Esophagus muscularis mucosa (tissue), 4 donors: ENCODE results near the gene FCER2. TPM values are rescaled to one million over a fixed set of nuclear protein-coding genes. Genes with fewer than 3 reads are reported as not detected.

Experiments
- DNase-seq: peaks from one replicate; pipeline ENCODE4 v3.0.0-alpha.2; 2017; ENCODE audit errors: extremely low spot score
- H3K27ac ChIP-seq, 4 donors: fragments of 200-600 bp; sonication (generic); replicated peaks in 1 of 4; 1 replicate in 3 of 4; 2 replicates in 1 of 4; pipeline ENCODE4 v1.5.1; 2016 to 2019; ENCODE audit warnings: mild to moderate bottlenecking in 1 of 4
- H3K27me3 ChIP-seq, 4 donors: fragments of 200-600 bp; sonication (generic); one replicate each; pipeline versions ENCODE4 v1.5.1 to v1.6.0; 2016 to 2019
- H3K36me3 ChIP-seq, 4 donors: fragments of 200-600 bp; sonication (generic); one replicate each; pipeline ENCODE4 v1.5.1; 2016 to 2019
- H3K4me1 ChIP-seq, 4 donors: fragments of 200-600 bp; sonication (generic); one replicate each; pipeline ENCODE4 v1.5.1; 2016 to 2019
- H3K4me3 ChIP-seq, 4 donors: fragments of 200-600 bp; sonication (generic); 1 replicate in 2 of 4; 2 replicates in 2 of 4; pipeline ENCODE4 v1.5.1; 2016 to 2019; ENCODE audit warnings: mild to moderate bottlenecking in 4 of 4, moderate library complexity in 1 of 4
- H3K9me3 ChIP-seq, 4 donors: fragments of 200-600 bp; sonication (generic); 1 replicate in 3 of 4; 2 replicates in 1 of 4; pipeline ENCODE4 v1.5.1; 2016 to 2019
- CTCF ChIP-seq, 3 experiments: fragments of 200-600 bp in 2 of 3; fragments of 450-650 bp in 1 of 3; sonication (generic) in 2 of 3; IDR thresholded peaks; one replicate each; pipeline ENCODE4 v1.5.1; 2017 to 2019; ENCODE audit warnings: antibody characterized with exemption in 3 of 3, mild to moderate bottlenecking in 2 of 3, moderate library complexity in 1 of 3
- EP300 ChIP-seq: sonication (generic); formaldehyde crosslinking; IDR thresholded peaks from one replicate; pipeline ENCODE4 v1.6.1; 2017; ENCODE audit warnings: antibody characterized with exemption
- POLR2A ChIP-seq: fragments of 450-650 bp; IDR thresholded peaks from one replicate; pipeline ENCODE4 v1.6.1; 2017; ENCODE audit warnings: antibody characterized with exemption, moderate library complexity, mild to moderate bottlenecking, low read depth
- POLR2AphosphoS5 ChIP-seq, 2 donors: sonication (generic); formaldehyde crosslinking; IDR thresholded peaks; one replicate each; pipeline ENCODE4 v1.6.1; 2017; ENCODE audit warnings: antibody characterized with exemption in 2 of 2
- WGBS: methylation state at CpG from one replicate; pipeline ENCODE4 v1.1.5; 2018; 5-methylcytosine and 5-hydroxymethylcytosine counted together
- intact Hi-C: fragments of 100-400 bp; cut with DNase I; formaldehyde crosslinking; loops from one replicate; pipeline ENCODE4 v1.15.1; 2023
- total RNA-seq, 4 donors: library from RNA; depleted of rRNA; stranded (reverse); fragments of >200 nt; gene quantifications; one replicate each; pipeline versions ENCODE4 v1.1.0 to v1.2.1, GENCODE V29; 2016

The FCER2 gene
- under 1 TPM in 1 of 4 donors, not detected in 3; 0.29 TPM for total RNA-seq

- Histone ChIP-seq H3K27me3 (peaks cover 0 to 81% (median 12%) of the 10 kb centered on the region in 4 donors), H3K4me1 (no peaks in the 10 kb centered on the region), H3K4me3 (no peak within 1 kb of the TSS), H3K9me3 (no peaks in the 10 kb centered on the region), H3K36me3 (no peaks in the 10 kb centered on the region), H3K27ac (no peak within 1 kb of the TSS)
- no peak for TF ChIP-seq CTCF (IDR thresholded peaks at IDR 0.05)
- no peak for TF ChIP-seq EP300
- no peak for TF ChIP-seq POLR2A
- no peak for TF ChIP-seq POLR2AphosphoS5 (IDR thresholded peaks at IDR 0.05)
- no peak for DNase-seq
- 53% methylated on average over 17 of the region's 20 CpGs for WGBS
- intact Hi-C loops = no loop called here
Measured at GRCh38 chr19:7701654-7702457, at the start of gene FCER2. FCER2 (minus strand) TSS chr19:7702131; CDS start chr19:7699760, 2,371 bp downstream.

- Histone ChIP-seq H3K4me1 (no peaks in the 10 kb centered on the region), H3K4me3 (no peak overlapping the region), H3K27ac (no peak overlapping the region), H3K36me3 (no peaks in the 10 kb centered on the region), H3K27me3 (peaks cover 0 to 37% (median 0%) of the 10 kb centered on the region in 4 donors), H3K9me3 (peaks cover 0 to 9% (median 2%) of the 10 kb centered on the region in 4 donors)
- WGBS = 70% methylated on average over 12 of the region's 12 CpGs
- no peak for DNase-seq
- TF ChIP-seq POLR2A (no peak), CTCF (IDR thresholded peaks at IDR 0.05) (no peak), POLR2AphosphoS5 (IDR thresholded peaks at IDR 0.05) (no peak), EP300 (no peak)
- intact Hi-C loops = no loop called here
Measured at GRCh38 chr19:7751157-7751783, 49.3 kb upstream of the FCER2 start.

GRCh38 chr19:7748756-7749155, 46.8 kb upstream of the FCER2 start:
- Histone ChIP-seq H3K27me3 (peaks cover 0 to 51% (median 0%) of the 10 kb centered on the region in 4 donors), H3K4me3 (no peak overlapping the region), H3K27ac (no peak overlapping the region), H3K4me1 (no peaks in the 10 kb centered on the region), H3K36me3 (no peaks in the 10 kb centered on the region), H3K9me3 (no peaks in the 10 kb centered on the region)
- 9% methylated on average over 4 of the region's 4 CpGs for WGBS
- intact Hi-C loops = no loop called here
- TF ChIP-seq CTCF (IDR thresholded peaks at IDR 0.05) (no peak), POLR2A (no peak), EP300 (no peak), POLR2AphosphoS5 (IDR thresholded peaks at IDR 0.05) (no peak)
- no peak for DNase-seq

- no peaks in the 10 kb centered on the region for H3K4me1 ChIP-seq
- H3K9me3 ChIP-seq = no peaks in the 10 kb centered on the region
- 75% methylated on average over 2 of the region's 2 CpGs for WGBS
- no peak overlapping the region for H3K27ac ChIP-seq
- no peak for DNase-seq
- no peak overlapping the region for H3K4me3 ChIP-seq
- peaks cover 0 to 51% (median 0%) of the 10 kb centered on the region in 4 donors for H3K27me3 ChIP-seq
- TF ChIP-seq EP300 (no peak), POLR2A (no peak), CTCF (IDR thresholded peaks at IDR 0.05) (no peak), POLR2AphosphoS5 (IDR thresholded peaks at IDR 0.05) (no peak)
- no peaks in the 10 kb centered on the region for H3K36me3 ChIP-seq
- intact Hi-C loops = no loop called here
Measured at GRCh38 chr19:7748171-7748570, 46.2 kb upstream of the FCER2 start.
